ENCODE results near the gene DNAH6. TPM values are rescaled to one million over a fixed set of nuclear protein-coding genes. Genes with fewer than 3 reads are reported as not detected.

DNAH6 gene
- total and polyA plus RNA-seq, 10 of the 15 experiments (the other 5 are each of a cell fraction or from before 2014, with no cell fraction given): 0.07 to 1.0 (median 0.29) TPM

DNA sequence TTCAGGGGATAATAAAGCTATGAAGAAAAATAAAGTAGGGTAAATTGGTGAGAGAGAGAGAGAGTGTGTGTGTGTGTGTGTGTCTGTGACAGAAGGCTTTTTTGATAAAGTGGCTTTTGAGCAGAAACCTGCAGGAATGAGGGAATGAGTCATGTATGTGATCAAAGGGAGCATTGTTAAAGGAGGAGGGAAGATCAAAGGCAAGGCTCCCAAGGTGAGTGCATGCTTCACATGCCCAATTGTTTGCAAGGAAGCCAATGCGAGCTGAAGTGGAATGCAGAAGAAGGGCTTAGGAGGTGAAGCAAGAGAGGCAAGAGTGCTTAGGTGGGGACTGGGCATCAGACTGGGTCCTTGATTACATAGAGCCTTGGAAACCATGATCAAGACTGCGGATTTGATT is 96.8 kb downstream of the DNAH6 start:
- RAD21 ChIA-PET (ENCODE audit: unreplicated experiment): no interaction called here
- POLR2A ChIA-PET: no interaction called here
- SMC1A ChIA-PET (ENCODE audit: uncharacterized antibody, unreplicated experiment): no interaction called here

More for the DNA sequence above, 96.8 kb downstream of the DNAH6 start:
- intact Hi-C loops (cut with micrococcal nuclease; ENCODE audit: unreplicated experiment) (no loop called here), in situ Hi-C loops (cut with MboI) (no loop called here)
- TF ChIP-seq, protein P1, sequence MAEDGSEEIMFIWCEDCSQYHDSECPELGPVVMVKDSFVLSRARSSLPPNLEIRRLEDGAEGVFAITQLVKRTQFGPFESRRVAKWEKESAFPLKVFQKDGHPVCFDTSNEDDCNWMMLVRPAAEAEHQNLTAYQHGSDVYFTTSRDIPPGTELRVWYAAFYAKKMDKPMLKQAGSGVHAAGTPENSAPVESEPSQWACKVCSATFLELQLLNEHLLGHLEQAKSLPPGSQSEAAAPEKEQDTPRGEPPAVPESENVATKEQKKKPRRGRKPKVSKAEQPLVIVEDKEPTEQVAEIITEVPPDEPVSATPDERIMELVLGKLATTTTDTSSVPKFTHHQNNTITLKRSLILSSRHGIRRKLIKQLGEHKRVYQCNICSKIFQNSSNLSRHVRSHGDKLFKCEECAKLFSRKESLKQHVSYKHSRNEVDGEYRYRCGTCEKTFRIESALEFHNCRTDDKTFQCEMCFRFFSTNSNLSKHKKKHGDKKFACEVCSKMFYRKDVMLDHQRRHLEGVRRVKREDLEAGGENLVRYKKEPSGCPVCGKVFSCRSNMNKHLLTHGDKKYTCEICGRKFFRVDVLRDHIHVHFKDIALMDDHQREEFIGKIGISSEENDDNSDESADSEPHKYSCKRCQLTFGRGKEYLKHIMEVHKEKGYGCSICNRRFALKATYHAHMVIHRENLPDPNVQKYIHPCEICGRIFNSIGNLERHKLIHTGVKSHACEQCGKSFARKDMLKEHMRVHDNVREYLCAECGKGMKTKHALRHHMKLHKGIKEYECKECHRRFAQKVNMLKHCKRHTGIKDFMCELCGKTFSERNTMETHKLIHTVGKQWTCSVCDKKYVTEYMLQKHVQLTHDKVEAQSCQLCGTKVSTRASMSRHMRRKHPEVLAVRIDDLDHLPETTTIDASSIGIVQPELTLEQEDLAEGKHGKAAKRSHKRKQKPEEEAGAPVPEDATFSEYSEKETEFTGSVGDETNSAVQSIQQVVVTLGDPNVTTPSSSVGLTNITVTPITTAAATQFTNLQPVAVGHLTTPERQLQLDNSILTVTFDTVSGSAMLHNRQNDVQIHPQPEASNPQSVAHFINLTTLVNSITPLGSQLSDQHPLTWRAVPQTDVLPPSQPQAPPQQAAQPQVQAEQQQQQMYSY (CRISPR knock-in tag; IDR thresholded peaks at IDR 0.05): no peak
- TF ChIP-seq, protein P2, sequence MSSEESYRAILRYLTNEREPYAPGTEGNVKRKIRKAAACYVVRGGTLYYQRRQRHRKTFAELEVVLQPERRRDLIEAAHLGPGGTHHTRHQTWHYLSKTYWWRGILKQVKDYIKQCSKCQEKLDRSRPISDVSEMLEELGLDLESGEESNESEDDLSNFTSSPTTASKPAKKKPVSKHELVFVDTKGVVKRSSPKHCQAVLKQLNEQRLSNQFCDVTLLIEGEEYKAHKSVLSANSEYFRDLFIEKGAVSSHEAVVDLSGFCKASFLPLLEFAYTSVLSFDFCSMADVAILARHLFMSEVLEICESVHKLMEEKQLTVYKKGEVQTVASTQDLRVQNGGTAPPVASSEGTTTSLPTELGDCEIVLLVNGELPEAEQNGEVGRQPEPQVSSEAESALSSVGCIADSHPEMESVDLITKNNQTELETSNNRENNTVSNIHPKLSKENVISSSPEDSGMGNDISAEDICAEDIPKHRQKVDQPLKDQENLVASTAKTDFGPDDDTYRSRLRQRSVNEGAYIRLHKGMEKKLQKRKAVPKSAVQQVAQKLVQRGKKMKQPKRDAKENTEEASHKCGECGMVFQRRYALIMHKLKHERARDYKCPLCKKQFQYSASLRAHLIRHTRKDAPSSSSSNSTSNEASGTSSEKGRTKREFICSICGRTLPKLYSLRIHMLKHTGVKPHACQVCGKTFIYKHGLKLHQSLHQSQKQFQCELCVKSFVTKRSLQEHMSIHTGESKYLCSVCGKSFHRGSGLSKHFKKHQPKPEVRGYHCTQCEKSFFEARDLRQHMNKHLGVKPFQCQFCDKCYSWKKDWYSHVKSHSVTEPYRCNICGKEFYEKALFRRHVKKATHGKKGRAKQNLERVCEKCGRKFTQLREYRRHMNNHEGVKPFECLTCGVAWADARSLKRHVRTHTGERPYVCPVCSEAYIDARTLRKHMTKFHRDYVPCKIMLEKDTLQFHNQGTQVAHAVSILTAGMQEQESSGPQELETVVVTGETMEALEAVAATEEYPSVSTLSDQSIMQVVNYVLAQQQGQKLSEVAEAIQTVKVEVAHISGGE (CRISPR knock-in tag; IDR thresholded peaks at IDR 0.05): no peak
- TF ChIP-seq SIN3A (IDR thresholded peaks at IDR 0.05; ENCODE audit: low read depth, low read length) (no peak), RFX5 (IDR thresholded peaks at IDR 0.05; ENCODE audit: low read depth, low read length) (no peak), HDAC2 (IDR thresholded peaks at IDR 0.05) (no peak), ASH2L (IDR thresholded peaks at IDR 0.05; ENCODE audit: borderline replicate concordance, low read depth) (no peak), NR2F1 (conservative IDR thresholded peaks at IDR 0.05) (no peak), RBBP5 (conservative IDR thresholded peaks at IDR 0.05) (no peak), MEF2A (IDR thresholded peaks at IDR 0.05; ENCODE audit: insufficient read depth, low read depth, low read length) (no peak)
- Histone ChIP-seq H3K36me3 (ENCODE audit: control insufficient read depth in 2 of 2, insufficient read depth in 2 of 2, low read length in 1 of 2) (no peaks in the 10 kb centered on the region), H3K27ac (ENCODE audit: control insufficient read depth, insufficient read depth) (no peak overlapping the region), H3K9ac (ENCODE audit: control insufficient read depth, insufficient read depth, low read length) (no peak overlapping the region), H3K4me3 (no peak overlapping the region), H3K9me3 (replicated peaks; ENCODE audit: control insufficient read depth, insufficient read depth, low read length) (no peaks in the 10 kb centered on the region), H3K79me2 (ENCODE audit: control insufficient read depth, insufficient read depth, low read length) (no peaks in the 10 kb centered on the region), H3K4me1 (ENCODE audit: control insufficient read depth, insufficient read depth, low read length) (no peaks in the 10 kb centered on the region), H3K27me3 (replicated peaks in 1 of 2; ENCODE audit: control insufficient read depth in 2 of 2, insufficient read depth in 2 of 2, low read length in 1 of 2) (0 out of 4 replicates have a peak, but pooled peaks cover 0 to under 1% of the 10 kb centered on the region in 2 experiments), H4K20me1 (ENCODE audit: control insufficient read depth, insufficient read depth) (no peaks in the 10 kb centered on the region), H2AFZ (ENCODE audit: control insufficient read depth, low read depth, low read length) (no peak overlapping the region), H3K4me2 (ENCODE audit: control insufficient read depth, insufficient read depth) (no peak overlapping the region)
- DNase-seq (ENCODE audit: low read depth, low spot score) (no peak), FAIRE-seq (no peak), ATAC-seq (no peak)
- no TSS peak for BruUV-seq (replicated peaks)
- 0% methylated on average over 2 of the region's 2 CpGs for WGBS (ENCODE audit: insufficient coverage, insufficient replicate concordance, low lambda C conversion rate, missing lambda C conversion rate)
- CTCF ChIA-PET: no interaction called here

Data from GM12878 (cell line).